CD4-positive, alpha-beta T cell treated with Interferon gamma for 1 hour (primary cell): ENCODE data around the gene SCO2.

ENCODE experiments used
- DNase-seq: peaks from one replicate; pipeline ENCODE4 v3.0.0-alpha.2; 2020

Gene SCO2

DNA sequence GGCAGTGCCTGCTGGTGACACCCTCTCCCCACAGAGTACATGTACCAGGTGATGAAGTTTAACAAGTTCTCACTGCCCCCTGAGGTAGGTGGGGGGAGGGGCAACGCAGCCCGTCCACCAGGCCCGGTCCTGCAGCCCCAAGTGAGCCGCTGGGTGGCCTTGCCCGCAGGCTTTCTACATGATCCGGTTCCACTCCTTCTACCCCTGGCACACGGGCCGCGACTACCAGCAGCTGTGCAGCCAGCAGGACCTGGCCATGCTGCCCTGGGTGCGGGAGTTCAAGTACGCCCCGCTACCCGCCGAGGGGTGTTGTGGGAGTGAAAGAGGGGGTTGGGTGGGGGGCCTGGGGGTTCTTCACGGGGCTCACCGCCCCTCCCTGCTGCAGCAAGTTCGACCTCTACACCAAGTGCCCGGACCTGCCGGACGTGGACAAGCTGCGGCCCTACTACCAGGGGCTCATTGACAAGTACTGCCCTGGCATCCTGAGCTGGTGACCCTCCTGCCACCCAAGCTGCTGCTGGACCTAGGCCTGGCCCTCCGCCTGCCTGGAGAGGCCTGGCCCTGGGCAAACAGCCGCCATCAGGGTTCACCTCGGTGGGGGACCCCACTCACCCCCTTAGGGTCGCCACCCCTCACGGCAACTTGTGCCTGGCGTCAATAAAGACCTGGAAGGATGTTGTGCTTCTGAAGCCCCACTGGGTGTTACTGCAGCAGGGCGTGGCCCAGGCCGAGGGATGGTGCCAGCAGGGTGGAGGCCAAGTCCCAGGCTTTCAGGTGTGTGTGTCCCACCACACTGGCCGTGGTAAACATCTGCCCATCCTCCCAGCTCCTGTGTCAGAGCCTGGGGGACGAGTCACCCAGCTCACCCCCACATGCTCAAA lies 35.8 kb downstream of the SCO2 start:
- DNase-seq, result no peak

DNA sequence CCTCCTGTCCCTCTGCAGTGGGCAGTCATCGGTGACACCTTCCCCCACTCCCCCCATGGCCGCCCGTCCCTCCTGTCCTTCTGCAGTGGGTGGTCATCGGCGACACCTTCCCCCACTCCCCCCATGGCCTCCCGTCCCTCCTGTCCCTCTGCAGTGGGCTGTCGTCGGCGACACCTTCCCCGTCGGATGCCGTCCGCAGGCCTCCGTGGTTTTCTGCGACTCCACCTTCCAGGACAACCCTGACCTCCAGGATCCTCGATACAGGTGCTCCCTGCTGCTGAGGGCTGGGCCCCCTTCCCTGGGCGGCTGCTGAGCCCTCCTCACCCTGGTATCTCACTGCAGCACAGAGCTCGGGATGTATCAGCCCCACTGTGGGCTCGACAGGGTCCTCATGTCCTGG lies 36.5 kb downstream of the SCO2 start:
- no peak for DNase-seq

DNA sequence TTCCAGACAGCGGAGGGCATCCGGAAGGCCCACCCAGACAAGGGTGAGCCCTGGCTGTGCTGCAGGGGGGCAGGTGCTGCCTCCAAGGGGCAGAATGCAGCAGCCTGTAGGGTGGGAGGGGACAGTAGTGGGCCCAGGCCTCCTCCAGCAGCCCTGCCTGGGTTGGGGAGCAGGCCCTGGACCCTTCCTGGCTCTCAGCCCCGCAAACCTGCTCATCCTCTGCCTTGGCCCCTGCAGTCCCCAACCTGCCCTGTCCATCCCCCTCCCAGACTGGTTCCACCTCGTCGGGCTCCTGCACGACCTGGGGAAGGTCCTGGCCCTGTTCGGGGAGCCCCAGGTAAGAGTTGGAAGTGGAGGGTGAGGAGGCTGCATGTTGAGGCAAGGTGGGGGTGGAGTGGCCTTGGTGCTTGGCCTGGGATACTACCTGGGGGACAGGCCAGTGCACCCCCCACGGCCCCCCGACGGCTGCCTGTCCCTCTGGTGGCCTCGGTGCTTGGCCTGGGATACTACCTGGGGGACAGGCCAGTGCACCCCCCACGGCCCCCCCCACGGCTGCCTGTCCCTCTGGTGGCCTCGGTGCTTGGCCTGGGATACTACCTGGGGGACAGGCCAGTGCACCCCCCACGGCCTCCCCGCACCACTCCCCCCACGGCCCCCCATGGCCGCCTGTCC lies 37.3 kb downstream of the SCO2 start:
- DNase-seq, result no peak

DNA sequence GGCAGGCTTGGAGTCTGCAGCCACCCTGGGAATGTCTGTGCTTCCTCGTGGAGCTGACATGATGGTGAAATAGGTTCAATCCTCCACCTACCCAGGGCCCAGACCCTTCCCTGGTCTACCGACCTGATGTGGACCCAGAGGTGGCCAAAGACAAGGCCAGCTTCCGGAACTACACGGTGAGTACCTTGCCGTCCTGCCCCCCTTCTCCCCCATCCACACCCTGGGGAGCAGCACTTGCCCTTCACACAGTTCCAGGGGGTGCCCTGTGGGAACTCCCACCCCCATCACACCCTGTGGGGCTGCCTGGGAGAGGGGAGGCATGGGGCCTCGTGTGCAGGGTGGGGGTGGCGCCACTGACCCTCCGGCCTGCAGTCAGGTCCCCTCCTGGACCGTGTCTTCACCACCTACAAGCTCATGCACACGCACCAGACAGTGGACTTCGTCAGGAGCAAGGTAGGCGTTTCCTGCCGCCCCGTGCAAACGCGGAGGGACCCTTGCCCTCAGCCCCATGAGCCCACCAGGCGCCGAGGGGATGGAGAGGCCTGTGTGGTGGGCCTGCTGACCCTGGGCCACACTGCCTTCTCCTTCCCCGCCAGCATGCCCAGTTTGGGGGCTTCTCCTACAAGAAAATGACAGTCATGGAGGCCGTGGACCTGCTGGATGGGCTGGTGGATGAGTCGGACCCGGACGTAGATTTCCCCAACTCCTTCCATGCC lies 38.0 kb downstream of the SCO2 start:
- DNase-seq, result no peak

DNA sequence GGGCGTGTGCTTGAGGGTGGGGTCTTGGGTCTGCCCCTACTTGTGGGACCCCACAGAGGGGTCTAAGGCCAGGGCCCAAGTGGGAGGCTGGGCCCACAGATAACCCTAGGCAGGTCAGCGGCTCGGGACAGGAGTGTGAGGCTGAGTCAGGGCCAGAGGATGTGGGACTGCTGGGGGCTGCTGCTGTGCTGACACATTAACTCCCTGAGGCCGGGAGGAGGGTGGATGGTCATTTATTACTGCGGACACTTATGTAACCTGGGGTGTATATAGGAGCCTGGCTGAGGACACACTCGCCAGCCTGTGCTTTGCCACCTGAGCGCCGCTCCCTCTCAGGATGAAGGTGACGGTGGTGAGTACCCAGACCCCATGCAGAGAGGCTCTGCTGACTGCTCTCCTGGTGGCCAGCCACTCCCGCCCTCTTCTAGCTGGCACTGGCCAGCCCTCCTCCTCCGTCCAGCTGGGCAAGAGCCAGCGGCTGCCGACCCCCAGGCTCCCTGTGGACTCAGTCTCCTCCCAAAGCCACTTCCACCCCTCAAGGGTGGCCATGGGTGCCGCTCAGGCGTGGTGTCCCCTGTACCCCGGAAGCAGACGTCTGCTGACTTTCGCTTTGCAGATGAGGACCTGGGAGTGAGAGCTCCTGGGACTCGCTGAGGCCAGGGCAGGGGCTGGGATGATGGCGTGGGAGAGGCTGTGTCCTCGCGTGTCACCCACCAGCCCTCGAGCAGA lies 38.7 kb downstream of the SCO2 start, which contains the start of gene MIOX:
TSS of gene MIOX (plus strand) at position 299 of the 729 bp plus-strand sequence. CDS start at position 338, 39 bp downstream.
- no peak for DNase-seq

DNA sequence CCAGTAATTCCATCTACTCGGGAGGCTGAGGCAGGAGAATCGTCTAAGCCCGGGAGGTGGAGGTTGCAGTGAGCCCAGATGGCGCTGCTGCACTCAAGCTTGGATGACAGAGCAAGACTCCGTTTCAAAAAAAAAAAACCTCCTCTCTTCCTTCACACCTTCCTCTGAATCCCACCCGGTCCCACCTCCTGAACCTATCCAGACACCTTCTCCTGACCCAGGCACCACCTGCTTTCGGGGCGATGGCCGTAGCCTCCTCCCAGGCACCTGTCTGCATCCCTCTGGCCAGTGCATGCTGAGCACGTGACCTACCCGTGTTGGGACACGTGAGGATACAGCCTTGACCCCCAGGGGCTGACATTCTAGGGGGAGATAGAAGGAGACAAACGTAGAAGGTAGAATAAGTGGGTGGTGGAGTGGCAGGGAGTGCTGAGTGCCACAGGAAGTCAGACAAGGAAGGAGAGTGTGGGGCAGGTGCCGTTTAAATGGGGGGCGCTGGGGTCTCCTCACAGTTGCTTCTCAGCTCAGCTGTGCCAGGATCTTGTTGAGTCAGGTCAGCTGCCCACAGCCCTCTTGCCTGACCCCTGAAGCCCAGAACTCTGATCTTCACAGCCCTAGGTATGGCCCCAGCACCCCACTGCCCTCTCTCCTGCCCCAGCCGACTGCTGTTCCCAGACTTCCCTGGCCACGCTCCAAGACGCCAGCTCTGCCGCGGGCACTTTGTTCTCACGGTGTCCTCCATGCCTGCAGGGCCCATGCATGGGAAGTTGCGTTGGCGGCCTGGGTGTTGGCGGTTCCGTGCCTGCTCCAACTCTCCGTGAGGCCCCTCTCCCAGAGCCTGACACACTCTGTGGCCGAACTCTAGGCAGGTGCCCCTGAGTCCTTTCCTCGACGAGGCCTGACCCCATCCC lies 39.9 kb downstream of the SCO2 start:
- DNase-seq, result no peak

DNA sequence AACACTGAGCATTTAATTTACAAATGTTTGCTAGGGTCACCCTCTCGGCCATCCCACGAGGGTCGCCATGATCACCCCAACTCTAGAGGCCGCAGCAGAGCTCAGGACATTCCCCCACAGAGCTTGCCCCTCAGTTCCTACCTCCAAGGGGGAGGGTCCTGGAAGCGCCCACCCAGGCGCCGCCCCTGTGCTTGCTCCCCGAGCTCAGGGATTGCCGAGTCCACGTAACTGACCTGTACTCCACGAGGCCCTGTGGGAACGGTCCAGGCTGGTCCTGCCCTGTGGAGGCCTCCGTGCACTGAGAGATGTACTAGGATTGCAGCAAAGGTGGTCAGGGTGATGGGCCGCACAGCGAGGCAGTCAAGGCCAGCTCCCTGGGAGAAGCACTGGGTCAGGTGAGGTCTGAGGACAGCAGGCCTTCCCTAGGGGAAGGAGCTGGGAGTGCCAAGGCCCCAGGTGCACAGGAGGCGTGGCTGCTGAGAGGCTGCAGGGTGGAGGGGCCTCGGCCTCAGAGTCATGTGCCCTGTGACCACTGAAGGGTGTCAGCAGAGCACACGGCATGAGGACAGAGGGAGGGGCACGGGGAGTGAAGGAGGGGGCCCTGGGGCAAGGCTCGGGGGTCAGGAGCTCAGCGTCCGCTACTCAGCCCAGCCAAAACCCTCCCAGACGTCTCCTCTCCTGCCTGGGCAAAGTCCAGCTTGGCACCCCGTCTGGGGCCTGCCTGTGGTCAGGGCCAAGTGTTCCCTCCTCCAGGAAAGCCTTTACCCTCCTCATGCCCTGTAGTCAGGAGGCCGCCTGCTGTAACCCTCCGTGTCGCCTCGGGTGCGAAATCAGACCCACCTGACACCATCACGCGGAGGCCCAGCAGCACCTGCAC lies 41.2 kb downstream of the SCO2 start:
- DNase-seq, result no peak

DNA sequence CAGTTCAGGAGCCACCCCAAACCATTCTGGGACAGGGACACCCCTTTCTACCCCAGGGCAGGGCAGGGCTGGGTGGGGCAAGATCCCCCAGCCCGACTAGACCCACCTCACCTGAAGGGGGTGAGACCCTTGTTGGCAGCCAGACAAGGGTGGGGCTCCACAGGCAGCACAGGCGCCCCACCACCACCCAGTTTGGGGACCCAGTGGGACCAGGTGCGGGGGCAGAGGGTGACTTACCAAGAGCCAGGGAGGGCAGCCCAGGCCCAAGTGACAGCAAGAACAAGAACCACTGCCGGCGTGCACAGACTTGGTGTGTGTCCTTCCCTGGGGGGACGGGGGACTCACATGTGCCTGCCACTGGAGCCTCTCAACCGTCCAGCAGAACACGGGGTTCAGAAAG lies 41.8 kb downstream of the SCO2 start:
- DNase-seq, result no peak

DNA sequence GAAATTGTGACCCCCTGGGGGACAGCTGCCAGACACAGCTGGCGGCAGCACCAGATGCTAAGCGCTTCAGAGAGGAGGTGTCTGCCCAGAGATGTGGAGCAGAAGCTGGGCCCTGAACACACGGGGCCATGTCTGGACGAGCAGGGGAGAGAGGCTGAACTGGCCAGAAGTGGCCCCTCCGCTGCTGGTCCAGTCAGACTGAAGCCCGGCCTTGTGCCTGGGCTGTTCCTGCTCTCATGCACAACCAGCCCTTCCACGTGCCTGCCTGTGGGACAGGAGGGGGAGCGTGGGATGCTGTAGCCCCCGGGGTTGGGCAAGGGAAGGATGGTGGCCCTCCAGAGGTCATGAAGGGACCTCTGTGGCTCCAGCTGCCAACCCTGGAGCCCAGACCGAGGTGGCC lies 42.3 kb downstream of the SCO2 start:
- DNase-seq, result no peak

DNA sequence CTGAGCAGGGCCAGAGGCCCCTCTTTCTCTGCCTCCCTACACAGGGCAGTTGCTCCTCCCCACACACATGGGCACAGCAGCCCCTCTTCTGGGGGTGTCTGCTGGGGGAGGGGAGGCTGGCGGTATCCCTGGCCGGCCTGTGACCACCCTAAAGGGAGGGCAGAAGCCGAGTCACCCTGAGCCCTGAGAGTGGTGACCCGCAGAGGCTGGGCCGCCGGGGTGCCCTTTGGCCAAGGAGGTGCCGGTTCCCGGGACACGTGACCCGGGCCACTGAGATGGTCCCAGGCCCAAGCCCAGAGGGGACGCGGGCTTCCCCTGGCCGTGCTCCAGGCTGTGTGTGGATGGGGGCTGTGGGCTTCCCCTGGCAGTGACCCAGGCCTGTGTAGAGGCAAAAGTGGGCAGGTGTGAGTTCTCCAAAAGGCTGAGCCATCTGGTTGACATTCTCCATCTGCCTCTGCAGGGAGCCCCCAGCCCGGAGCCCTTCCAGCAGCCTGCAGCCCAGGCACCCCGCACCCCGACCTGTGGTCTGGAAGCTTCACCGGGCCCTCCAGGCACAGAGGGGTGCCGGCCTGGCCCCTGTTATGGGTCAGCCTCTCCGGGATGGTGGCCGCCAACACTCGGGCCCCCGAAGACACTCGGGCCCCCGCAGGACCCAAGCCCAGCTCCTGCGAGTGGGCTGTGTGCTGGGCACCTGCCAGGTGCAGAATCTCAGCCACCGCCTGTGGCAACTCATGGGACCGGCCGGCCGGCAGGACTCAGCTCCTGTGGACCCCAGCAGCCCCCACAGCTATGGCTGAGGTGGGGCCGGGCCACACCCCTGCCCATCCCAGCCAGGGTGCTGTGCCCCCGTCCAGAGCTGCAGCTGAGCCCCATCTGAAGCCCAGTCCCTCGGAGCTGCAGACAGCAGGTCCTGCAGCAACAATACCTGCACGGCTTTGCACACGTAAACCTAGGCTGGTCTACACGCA lies 43.0 kb downstream of the SCO2 start:
- no peak for DNase-seq

DNA sequence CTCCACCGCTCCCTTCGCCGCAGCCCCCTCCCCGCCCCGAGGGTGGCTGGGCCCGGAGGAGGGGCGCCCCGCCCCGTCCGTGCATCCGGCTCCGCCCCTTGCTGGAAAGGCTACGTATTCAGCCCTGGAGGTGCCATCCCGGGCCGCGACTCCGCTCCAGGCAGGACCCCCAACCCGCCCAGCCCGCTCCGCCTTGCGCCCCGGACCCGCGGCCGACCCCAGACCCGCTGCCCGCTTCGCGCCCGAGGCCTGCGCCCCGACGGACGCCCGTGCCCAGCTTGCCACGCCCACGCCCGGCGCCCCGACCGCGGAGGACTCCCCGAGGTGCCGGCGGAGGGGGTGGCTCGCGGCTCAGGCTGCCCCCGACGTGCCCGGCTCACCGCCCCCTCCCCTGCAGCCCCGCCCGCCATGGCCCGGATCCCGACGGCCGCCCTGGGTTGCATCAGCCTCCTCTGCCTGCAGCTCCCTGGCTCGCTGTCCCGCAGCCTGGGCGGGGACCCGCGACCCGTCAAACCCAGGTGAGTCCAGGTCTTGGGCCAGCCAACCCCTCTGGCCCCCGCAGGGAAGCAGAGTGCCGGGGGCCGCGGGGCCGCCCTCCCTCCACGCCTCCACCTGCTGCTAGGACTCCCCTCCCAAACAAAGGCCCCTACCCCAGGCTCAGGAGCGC lies 43.8 kb downstream of the SCO2 start, which contains the start of gene ADM2:
TSS of gene ADM2 (plus strand) at position 104 of the 667 bp plus-strand sequence. CDS start at position 409, 305 bp downstream.
- DNase-seq, result peak; percentile 56

DNA sequence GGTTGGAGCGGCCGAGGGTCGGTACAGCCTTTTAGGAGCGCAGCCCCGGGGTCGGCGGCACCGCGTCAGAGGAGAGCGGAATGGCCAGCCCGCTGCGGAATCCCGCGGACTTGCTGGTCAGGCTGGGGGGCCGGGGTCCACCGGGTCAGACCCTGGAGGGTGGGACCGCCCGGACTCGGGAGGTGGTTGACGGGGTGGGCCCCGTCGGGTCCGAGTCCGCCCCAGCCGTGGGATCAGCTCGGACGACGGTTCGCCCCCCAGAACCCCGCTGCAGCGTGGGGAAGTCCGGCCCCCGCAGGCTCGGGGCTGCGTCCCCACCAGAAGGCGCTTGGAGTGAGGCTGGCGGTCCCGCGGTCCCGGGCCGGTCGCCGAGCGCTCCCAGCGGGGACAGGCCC lies 44.4 kb downstream of the SCO2 start:
- DNase-seq, result no peak

DNA sequence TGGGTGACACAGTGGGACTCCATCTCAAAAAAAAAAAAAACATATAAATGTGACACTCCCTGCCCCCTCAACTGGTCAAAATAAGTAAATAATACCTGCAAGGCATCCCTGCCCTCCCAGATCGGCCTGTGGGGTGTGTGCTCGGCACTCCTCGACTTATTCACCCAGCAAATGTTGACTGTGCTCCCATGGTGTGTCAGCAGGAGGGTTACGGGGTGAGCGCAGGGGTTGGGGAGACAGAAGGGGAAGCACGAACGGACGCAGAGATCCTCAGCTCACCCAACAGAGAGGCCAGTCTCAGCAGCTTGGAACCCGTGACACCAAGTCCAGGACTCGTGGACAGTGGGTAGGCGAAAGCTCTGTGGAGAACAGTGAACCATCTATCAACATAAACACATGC lies 45.7 kb downstream of the SCO2 start:
- DNase-seq, result no peak

DNA sequence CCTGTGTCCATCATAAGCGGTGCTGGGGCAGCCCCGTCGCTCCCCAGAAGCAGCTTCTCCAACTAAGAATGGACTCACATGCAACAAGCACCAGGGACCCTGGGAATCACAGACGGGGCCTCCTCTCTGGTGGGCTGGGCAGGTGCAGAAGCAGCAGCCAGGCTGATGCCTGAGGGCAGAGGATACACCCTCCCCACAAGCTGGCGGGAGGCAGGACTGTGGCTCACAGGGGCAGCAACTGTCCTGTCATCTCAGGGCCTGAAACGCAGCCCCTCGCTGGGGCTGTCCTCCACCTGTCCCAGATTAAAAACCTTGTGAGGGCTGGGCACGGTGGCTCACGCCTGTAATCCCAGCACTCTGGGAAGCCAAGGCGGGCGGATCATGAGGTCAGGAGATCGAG lies 47.5 kb downstream of the SCO2 start:
- DNase-seq, result no peak

DNA sequence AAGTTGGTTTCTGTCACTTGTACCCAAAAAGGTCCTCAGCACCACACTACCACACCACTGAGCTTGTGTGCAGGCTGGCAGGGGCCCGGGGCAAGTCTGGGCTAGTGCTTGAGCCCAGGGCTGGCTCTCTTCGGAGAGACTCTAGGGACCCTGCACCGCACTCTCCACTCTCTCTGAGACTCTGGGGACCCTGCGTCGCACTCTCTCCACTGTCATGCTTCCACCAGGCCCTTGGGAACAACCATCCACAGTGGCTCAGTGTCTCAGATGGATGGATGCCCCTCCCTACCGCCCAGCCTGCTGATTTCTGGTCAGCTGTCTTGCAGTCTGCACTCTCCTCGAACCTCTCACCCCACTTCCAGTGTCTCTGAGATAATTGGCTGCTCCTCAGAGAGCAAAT lies 48.5 kb downstream of the SCO2 start:
- no peak for DNase-seq

DNA sequence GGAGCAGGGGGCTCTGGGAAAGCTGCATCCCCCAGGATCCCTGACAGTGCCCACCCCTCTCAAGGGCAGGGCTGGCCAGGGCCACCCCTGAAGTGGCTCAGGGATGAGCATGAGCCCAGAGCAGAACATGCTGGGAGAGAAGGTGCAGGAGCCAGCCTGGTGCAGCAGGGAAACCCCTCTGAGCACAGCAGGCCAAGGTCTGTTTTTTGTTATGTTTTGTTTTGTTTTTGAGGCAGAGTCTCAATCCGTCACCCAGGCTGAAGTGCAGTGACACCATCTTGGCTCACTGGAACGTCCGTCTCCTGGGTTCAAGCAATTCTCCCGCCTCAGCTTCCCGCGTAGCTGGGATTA lies 49.8 kb downstream of the SCO2 start:
- DNase-seq, result no peak

DNA sequence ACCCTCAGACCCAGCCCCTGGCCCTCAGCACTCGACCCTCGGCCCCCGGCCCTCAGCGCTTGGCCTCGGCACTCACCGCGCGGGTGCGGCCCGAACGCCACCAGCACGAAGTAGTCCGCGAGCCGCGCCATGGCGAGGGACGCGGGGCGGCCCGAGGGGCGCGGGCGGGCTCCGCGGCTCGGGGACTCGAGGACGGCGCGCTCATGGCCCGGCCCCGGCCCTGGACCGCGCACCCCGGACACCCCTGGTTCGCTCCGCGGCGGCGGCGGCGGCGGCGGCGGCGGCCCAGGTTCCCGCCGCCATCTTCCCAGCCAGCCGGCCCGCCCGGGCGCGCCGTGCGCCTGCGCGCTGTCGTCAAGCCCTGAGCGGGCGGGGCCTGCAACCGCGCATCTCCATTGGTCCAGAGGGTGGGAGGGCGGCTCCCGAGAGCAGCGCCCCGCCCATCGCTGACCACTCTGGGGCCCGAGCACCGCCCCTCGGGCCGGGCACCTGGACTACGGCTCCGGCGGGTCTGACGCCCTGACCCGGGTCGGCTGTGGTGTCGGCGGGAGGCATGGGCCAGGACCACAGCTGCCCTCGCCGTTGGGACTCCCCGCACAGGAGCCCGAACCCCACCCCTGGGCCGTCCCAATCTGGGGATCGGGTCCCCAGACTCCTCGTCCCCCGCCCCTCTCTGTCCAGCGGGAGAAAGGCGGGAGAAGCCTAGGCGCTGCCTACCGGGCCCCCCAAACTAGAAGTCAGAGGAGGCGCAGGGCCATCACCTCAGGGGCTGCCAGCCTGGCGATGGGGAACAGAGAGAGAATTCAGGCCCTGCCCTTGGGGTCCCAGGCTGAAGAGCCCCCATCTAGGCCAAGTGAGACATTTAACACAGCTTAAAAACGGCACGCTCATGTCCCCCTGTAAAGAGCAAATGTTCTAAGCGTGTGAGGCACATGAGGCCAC lies 50.4 kb downstream of the SCO2 start, which contains the start of gene SBF1:
TSS of gene SBF1 (minus strand) at position 326 of the 942 bp plus-strand sequence. CDS start at position 131, 195 bp downstream.
- peak; percentile 87 for DNase-seq
